Stimulated activated CD4-positive, alpha-beta T cell treated with anti-CD3 and anti-CD28 coated beads, Interleukin-12 subunit alpha, Interleukin-12 subunit beta, amount 100 ng/mL, for 48 hours (primary cell): Measurements from ENCODE around the gene EXOC1L.

Source experiments
- DNase-seq, 3 donors: peaks; one replicate each; pipeline ENCODE4 v3.0.0-alpha.2; 2020; ENCODE audit warnings: low read depth in 2 of 3, low spot score in 1 of 3

The EXOC1L gene

GRCh38 chr4:55819634-55820033 lies at the start of gene EXOC1L:
Gene EXOC1L (plus strand): TSS chr4:55819790. CDS start chr4:55820027, 237 bp downstream.
- no peak for DNase-seq

- DNase-seq: no peak
Observed at GRCh38 chr4:55770662-55771061, 48.9 kb upstream of the EXOC1L start.

- no peak for DNase-seq
Observed at GRCh38 chr4:55781341-55781740, 38.2 kb upstream of the EXOC1L start.

GRCh38 chr4:55781812-55782211 lies 37.8 kb upstream of the EXOC1L start:
- no peak for DNase-seq

- DNase-seq: no peak
Observed at GRCh38 chr4:55783584-55783983, 36.0 kb upstream of the EXOC1L start.

GRCh38 chr4:55784747-55785146 lies 34.8 kb upstream of the EXOC1L start:
- no peak for DNase-seq

- DNase-seq: no peak
Observed at GRCh38 chr4:55791666-55792065, 27.9 kb upstream of the EXOC1L start.

GRCh38 chr4:55793479-55793878 lies 26.1 kb upstream of the EXOC1L start:
- no peak for DNase-seq

- no peak for DNase-seq
Observed at GRCh38 chr4:55794053-55794452, 25.5 kb upstream of the EXOC1L start.

GRCh38 chr4:55795341-55795740 lies 24.2 kb upstream of the EXOC1L start:
- no peak for DNase-seq

- no peak for DNase-seq
Observed at GRCh38 chr4:55801498-55801897, 18.1 kb upstream of the EXOC1L start.

GRCh38 chr4:55807556-55807955 lies 12.0 kb upstream of the EXOC1L start:
- DNase-seq: no peak

GRCh38 chr4:55808186-55808585 lies 11.4 kb upstream of the EXOC1L start:
- no peak for DNase-seq

GRCh38 chr4:55808632-55809031 lies 11.0 kb upstream of the EXOC1L start:
- DNase-seq: no peak

GRCh38 chr4:55817691-55818090 lies 1.9 kb upstream of the EXOC1L start:
- DNase-seq: no peak

GRCh38 chr4:55820279-55820678 lies 689 bp downstream of the EXOC1L start:
- no peak for DNase-seq

GRCh38 chr4:55822329-55822728 lies 2.7 kb downstream of the EXOC1L start:
- no peak for DNase-seq

- no peak for DNase-seq
Observed at GRCh38 chr4:55824865-55825264, 5.3 kb downstream of the EXOC1L start.

- DNase-seq: no peak
Observed at GRCh38 chr4:55826986-55827385, 7.4 kb downstream of the EXOC1L start.

- DNase-seq: no peak
Observed at GRCh38 chr4:55827582-55827981, 8.0 kb downstream of the EXOC1L start.

- DNase-seq: no peak
Observed at GRCh38 chr4:55830048-55830447, 10.5 kb downstream of the EXOC1L start.

GRCh38 chr4:55830716-55831115 lies 11.1 kb downstream of the EXOC1L start:
- no peak for DNase-seq

- DNase-seq: no peak
Observed at GRCh38 chr4:55834086-55834795, 14.7 kb downstream of the EXOC1L start.
